IMR-90 (cell line): ENCODE data around the gene ACYP2. TPM values are rescaled to one million over a fixed set of nuclear protein-coding genes. Genes with fewer than 3 reads are reported as not detected.

Experiments used
- ATAC-seq: fragments of 200-7000 bp; cut with Tn5 transposase; 2 replicates; pipeline ENCODE4 v1.9.1; 2020; ENCODE audit warnings: low read depth, mild to moderate bottlenecking, moderate library complexity
- BruUV-seq: library from RNA; stranded (reverse); fragments of 400-500 nt; replicated peaks from 2 replicates; lab custom pipeline; 2021; lab: Mats Ljungman, UMichigan
- CTCF ChIA-PET: fragments of 300-600 bp; formaldehyde crosslinking; extraction: SDS; loops from one replicate; lab custom pipeline; 2021; ENCODE audit warnings: antibody characterized with exemption; lab: Yijun Ruan, JAX
- POLR2A ChIA-PET: fragments of 300-600 bp; sonication (Branson Sonifier 250); formaldehyde crosslinking; loops from one replicate; lab custom pipeline; 2022; ENCODE audit warnings: antibody characterized with exemption; ENCODE audit not compliant: unreplicated experiment; lab: Charles Lee
- DNase-seq: peaks from one replicate; pipeline ENCODE4 v3.0.0; 2013
- H2AFZ ChIP-seq: replicated peaks from 2 replicates; pipeline ENCODE3; 2013; ENCODE audit warnings: low read length, mild to moderate bottlenecking; ENCODE audit not compliant: poor library complexity
- H2AK5ac ChIP-seq: 2 replicates; pipeline ENCODE4 v1.6.1; 2013; ENCODE audit warnings: low read depth, low read length, inconsistent platforms
- H2AK9ac ChIP-seq: replicated peaks from 2 replicates; pipeline ENCODE3; 2013; ENCODE audit warnings: mild to moderate bottlenecking, low read depth, low read length, moderate library complexity; ENCODE audit not compliant: poor library complexity
- H2BK120ac ChIP-seq: 2 replicates; pipeline ENCODE4 v1.6.1; 2013; ENCODE audit warnings: low read depth, low read length, inconsistent platforms
- H2BK15ac ChIP-seq: 3 replicates; pipeline ENCODE4 v1.6.1; 2013; ENCODE audit warnings: low read depth, low read length, inconsistent platforms
- H2BK20ac ChIP-seq: 2 replicates; pipeline ENCODE4 v1.6.1; 2013; ENCODE audit warnings: low read depth, mild to moderate bottlenecking, inconsistent platforms, low read length, moderate library complexity
- H2BK5ac ChIP-seq: 2 replicates; pipeline ENCODE4 v1.6.1; 2013; ENCODE audit warnings: mild to moderate bottlenecking, low read depth, low read length, inconsistent platforms; ENCODE audit not compliant: poor library complexity, severe bottlenecking
- H3K14ac ChIP-seq: replicated peaks from 2 replicates; pipeline ENCODE4 v1.6.1; 2013; ENCODE audit warnings: low read depth, low read length, inconsistent platforms
- H3K18ac ChIP-seq: 2 replicates; pipeline ENCODE4 v1.6.1; 2013; ENCODE audit warnings: low read depth, low read length, control low read depth
- H3K23ac ChIP-seq: 2 replicates; pipeline ENCODE4 v1.6.1; 2013; ENCODE audit warnings: low read depth, low read length, inconsistent platforms
- H3K27ac ChIP-seq: 2 replicates; pipeline ENCODE4 v1.5.1; 2013; ENCODE audit warnings: mild to moderate bottlenecking, control low read depth, low read length; ENCODE audit not compliant: insufficient read depth
- H3K27me3 ChIP-seq: 2 replicates; pipeline ENCODE4 v1.6.1; 2013; ENCODE audit warnings: low read length; ENCODE audit not compliant: control insufficient read depth, insufficient read depth
- H3K36me3 ChIP-seq: 2 replicates; pipeline ENCODE4 v1.6.1; 2013; ENCODE audit warnings: low read length, mixed read lengths; ENCODE audit not compliant: control insufficient read depth, insufficient read depth
- H3K4ac ChIP-seq: 2 replicates; pipeline ENCODE4 v1.6.1; 2013; ENCODE audit warnings: low read depth, low read length, inconsistent platforms
- H3K4me1 ChIP-seq: 2 replicates; pipeline ENCODE4 v1.6.1; 2013; ENCODE audit warnings: low read length, mixed read lengths; ENCODE audit not compliant: control insufficient read depth, insufficient read depth
- H3K4me2 ChIP-seq: 2 replicates; pipeline ENCODE4 v1.6.1; 2013; ENCODE audit warnings: low read depth, mild to moderate bottlenecking, control low read depth, low read length, moderate library complexity
- H3K4me3 ChIP-seq: 2 replicates; pipeline ENCODE4 v1.5.1; 2013; ENCODE audit warnings: low read depth, mild to moderate bottlenecking, control low read depth, low read length, moderate library complexity; ENCODE audit not compliant: insufficient read depth
- H3K56ac ChIP-seq: 2 replicates; pipeline ENCODE4 v1.6.1; 2013; ENCODE audit warnings: low read length, inconsistent platforms; ENCODE audit not compliant: insufficient read depth; ENCODE audit errors: extremely low read depth
- H3K79me1 ChIP-seq, 2 experiments: 2 replicates each; pipeline ENCODE4 v1.6.1; 2013; ENCODE audit warnings: low read length in 2 of 2, inconsistent platforms in 1 of 2, low read depth in 1 of 2
- H3K9ac ChIP-seq: 2 replicates; pipeline ENCODE4 v1.6.1; 2013; ENCODE audit warnings: low read depth, low read length, control low read depth
- H3K9me1 ChIP-seq: 2 replicates; pipeline ENCODE4 v1.6.1; 2013; ENCODE audit warnings: low read length, inconsistent platforms; ENCODE audit not compliant: insufficient read depth
- H3K9me3 ChIP-seq: 2 replicates; pipeline ENCODE4 v1.6.1; 2013; ENCODE audit warnings: low read length; ENCODE audit not compliant: control insufficient read depth, insufficient read depth
- H4K20me1 ChIP-seq: 2 replicates; pipeline ENCODE4 v1.6.1; 2013; ENCODE audit warnings: low read length, inconsistent platforms; ENCODE audit not compliant: insufficient read depth
- H4K5ac ChIP-seq: 2 replicates; pipeline ENCODE4 v1.6.1; 2013; ENCODE audit warnings: mild to moderate bottlenecking, low read depth, low read length, control low read depth
- H4K8ac ChIP-seq, 2 experiments: 2 replicates each; pipeline ENCODE4 v1.6.1; 2013; ENCODE audit warnings: low read depth in 2 of 2, low read length in 2 of 2, control low read depth in 1 of 2, inconsistent platforms in 1 of 2
- H4K91ac ChIP-seq: 2 replicates; pipeline ENCODE4 v1.6.1; 2013; ENCODE audit warnings: low read depth, low read length, inconsistent platforms; ENCODE audit not compliant: insufficient read depth
- CEBPB ChIP-seq: IDR thresholded peaks from 2 replicates; pipeline ENCODE4 v1.6.1; 2012; ENCODE audit warnings: low read depth, low read length, improper control_type of control experiment
- CHD1 ChIP-seq: IDR thresholded peaks from 2 replicates; pipeline ENCODE4 v1.6.1; 2012; ENCODE audit warnings: low read depth, low read length, improper control_type of control experiment
- MAFK ChIP-seq: IDR thresholded peaks from 2 replicates; pipeline ENCODE4 v1.6.1; 2012; ENCODE audit warnings: low read depth, low read length, improper control_type of control experiment
- MAZ ChIP-seq: IDR thresholded peaks from 2 replicates; pipeline ENCODE4 v1.6.1; 2012; ENCODE audit warnings: low read depth, mild to moderate bottlenecking, low read length, improper control_type of control experiment, moderate library complexity, borderline replicate concordance
- MXI1 ChIP-seq: IDR thresholded peaks from 2 replicates; pipeline ENCODE4 v1.6.1; 2012; ENCODE audit warnings: low read depth, mild to moderate bottlenecking, low read length, moderate library complexity, borderline replicate concordance
- NFE2L2 ChIP-seq: fragments of 150-350 bp; IDR thresholded peaks from 2 replicates; pipeline ENCODE4 v1.6.1; 2016; ENCODE audit warnings: low read depth, mild to moderate bottlenecking, low read length
- POLR2A ChIP-seq: IDR thresholded peaks from 2 replicates; pipeline ENCODE4 v1.6.1; 2012; ENCODE audit warnings: mild to moderate bottlenecking, low read depth, low read length
- RAD21 ChIP-seq: IDR thresholded peaks from 2 replicates; pipeline ENCODE4 v1.6.1; 2012; ENCODE audit warnings: low read length, improper control_type of control experiment
- RFX5 ChIP-seq: IDR thresholded peaks from 2 replicates; pipeline ENCODE4 v1.8.0; 2012; ENCODE audit warnings: low read depth, mild to moderate bottlenecking, low read length, moderate library complexity
- SMC3 ChIP-seq: fragments of 150-350 bp; IDR thresholded peaks from 2 replicates; pipeline ENCODE4 v1.6.1; 2016; ENCODE audit warnings: low read depth, mild to moderate bottlenecking, antibody characterized with exemption, low read length, moderate library complexity
- WGBS, 2 experiments: methylation state at CpG; one replicate each; pipeline versions ENCODE4 v1.1.5 to v1.1.7; 2013; ENCODE audit warnings: missing lambda C conversion rate in 2 of 2; ENCODE audit not compliant: insufficient read length in 1 of 2; ENCODE audit errors: extremely low coverage in 2 of 2; 5-methylcytosine and 5-hydroxymethylcytosine counted together
- dilution Hi-C: fragments of 300-500 bp; cut with HindIII; formaldehyde crosslinking; loops from one replicate; pipeline ENCODE4 v1.14.3; 2018; ENCODE audit warnings: low sequenced_read_pairs; ENCODE audit not compliant: unreplicated experiment
- in situ Hi-C: fragments of 300-500 bp; cut with MboI; formaldehyde crosslinking; loops from 3 replicates; pipeline ENCODE4 v1.14.3; 2019; ENCODE audit warnings: low sequenced_read_pairs, inconsistent platforms, mixed read lengths
- intact Hi-C: fragments of 100-400 bp; cut with micrococcal nuclease; formaldehyde crosslinking; loops from 2 replicates; pipeline ENCODE4 v1.10.0; 2022
- polyA plus RNA-seq, 3 experiments: library from polyadenylated mRNA; depleted of rRNA; stranded (reverse); fragments of >200 nt; gene quantifications; 2 replicates each; pipeline ENCODE4 v1.2.3, GENCODE V29; 2012; ENCODE audit warnings: low replicate concordance in 1 of 3
- total RNA-seq: library from RNA; depleted of rRNA; stranded (reverse); fragments of >200 nt; gene quantifications from 2 replicates; pipeline ENCODE4 v1.2.3, GENCODE V29; 2012
- TF ChIP-seq, protein P1 (sequence below): fragments of 150-350 bp; IDR thresholded peaks from 2 replicates; pipeline ENCODE4 v1.6.1; 2017; ENCODE audit warnings: mild to moderate bottlenecking, antibody characterized with exemption, low read length, low read depth
- TF ChIP-seq, protein P2 (sequence below): conservative IDR thresholded peaks from 2 replicates; pipeline ENCODE4 v1.5.1; 2012; ENCODE audit warnings: mild to moderate bottlenecking, low read depth, low read length, improper control_type of control experiment
- TF ChIP-seq, protein P3 (sequence below): fragments of 150-350 bp; IDR thresholded peaks from 2 replicates; pipeline ENCODE4 v1.6.1; 2016; ENCODE audit warnings: low read depth, mild to moderate bottlenecking, low read length, moderate library complexity, borderline replicate concordance

Gene ACYP2
- total and polyA plus RNA-seq, 2 of the 4 experiments (the other 2 are of a cell fraction), result 3.9 to 7.4 TPM

DNA sequence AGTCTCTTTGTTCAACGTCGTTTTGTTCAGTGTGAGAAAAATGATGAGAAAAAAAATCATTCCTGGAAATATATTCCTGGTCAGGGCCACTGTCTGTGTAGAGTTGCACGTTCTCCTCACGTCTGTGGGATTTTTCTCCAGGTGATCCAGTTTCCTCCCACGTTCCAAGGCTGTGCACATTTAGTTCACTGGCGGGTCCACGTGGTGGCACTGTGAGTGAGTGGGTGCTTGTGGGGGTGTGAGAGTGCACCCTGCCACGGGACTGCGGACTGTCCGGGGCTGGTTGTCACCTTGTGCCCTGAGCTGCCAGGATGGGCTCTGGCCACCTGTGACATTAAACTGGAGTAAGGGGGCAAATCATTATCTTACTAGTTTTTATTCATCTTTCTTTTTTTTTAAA, 30.3 kb upstream of the ACYP2 start:
- no peaks in the 10 kb centered on the region for H4K20me1 ChIP-seq
- no peak for ATAC-seq
- no peak overlapping the region for H2AFZ ChIP-seq
- H3K27me3 ChIP-seq, result no peaks in the 10 kb centered on the region
- no peak overlapping the region for H3K23ac ChIP-seq
- no peak for DNase-seq
- in situ Hi-C loops (no loop called here), dilution Hi-C loops (no loop called here), intact Hi-C loops (no loop called here)
- no peak overlapping the region for H2AK5ac ChIP-seq
- no peak overlapping the region for H3K4me2 ChIP-seq
- no peak overlapping the region for H2AK9ac ChIP-seq
- peaks cover 3% of the 10 kb centered on the region for H3K4me1 ChIP-seq
- H3K9me1 ChIP-seq, result peaks cover 4% of the 10 kb centered on the region; the same call in 1 of the 2 replicates
- no peak overlapping the region for H2BK20ac ChIP-seq
- H2BK120ac ChIP-seq, result no peak overlapping the region
- H3K4ac ChIP-seq, result no peak overlapping the region
- no peak overlapping the region for H3K14ac ChIP-seq
- H3K56ac ChIP-seq, result no peak overlapping the region
- H4K5ac ChIP-seq, result no peak overlapping the region
- no peak overlapping the region for H4K91ac ChIP-seq
- no CpG with 5 or more reads among the region's 10 CpGs for WGBS, 2 experiments
- no peak overlapping the region for H3K18ac ChIP-seq
- ChIA-PET POLR2A (no interaction called here), CTCF (no interaction called here)
- no peak overlapping the region for H3K9ac ChIP-seq
- no peak overlapping the region for H4K8ac ChIP-seq
- no TSS peak for BruUV-seq
- H3K79me1 ChIP-seq, result no peaks in the 10 kb centered on the region
- no peak overlapping the region for H2BK15ac ChIP-seq
- H3K36me3 ChIP-seq, result no peaks in the 10 kb centered on the region
- H3K4me3 ChIP-seq, result no peak overlapping the region
- H2BK5ac ChIP-seq, result no peak overlapping the region
- TF ChIP-seq MXI1 (no peak), NFE2L2 (no peak), CEBPB (no peak), SMC3 (no peak), MAZ (no peak), MAFK (no peak), RAD21 (no peak), CHD1 (no peak), RFX5 (no peak), POLR2A (no peak)
- TF ChIP-seq, protein P1, sequence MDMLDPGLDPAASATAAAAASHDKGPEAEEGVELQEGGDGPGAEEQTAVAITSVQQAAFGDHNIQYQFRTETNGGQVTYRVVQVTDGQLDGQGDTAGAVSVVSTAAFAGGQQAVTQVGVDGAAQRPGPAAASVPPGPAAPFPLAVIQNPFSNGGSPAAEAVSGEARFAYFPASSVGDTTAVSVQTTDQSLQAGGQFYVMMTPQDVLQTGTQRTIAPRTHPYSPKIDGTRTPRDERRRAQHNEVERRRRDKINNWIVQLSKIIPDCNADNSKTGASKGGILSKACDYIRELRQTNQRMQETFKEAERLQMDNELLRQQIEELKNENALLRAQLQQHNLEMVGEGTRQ, result no peak
- TF ChIP-seq, protein P2, sequence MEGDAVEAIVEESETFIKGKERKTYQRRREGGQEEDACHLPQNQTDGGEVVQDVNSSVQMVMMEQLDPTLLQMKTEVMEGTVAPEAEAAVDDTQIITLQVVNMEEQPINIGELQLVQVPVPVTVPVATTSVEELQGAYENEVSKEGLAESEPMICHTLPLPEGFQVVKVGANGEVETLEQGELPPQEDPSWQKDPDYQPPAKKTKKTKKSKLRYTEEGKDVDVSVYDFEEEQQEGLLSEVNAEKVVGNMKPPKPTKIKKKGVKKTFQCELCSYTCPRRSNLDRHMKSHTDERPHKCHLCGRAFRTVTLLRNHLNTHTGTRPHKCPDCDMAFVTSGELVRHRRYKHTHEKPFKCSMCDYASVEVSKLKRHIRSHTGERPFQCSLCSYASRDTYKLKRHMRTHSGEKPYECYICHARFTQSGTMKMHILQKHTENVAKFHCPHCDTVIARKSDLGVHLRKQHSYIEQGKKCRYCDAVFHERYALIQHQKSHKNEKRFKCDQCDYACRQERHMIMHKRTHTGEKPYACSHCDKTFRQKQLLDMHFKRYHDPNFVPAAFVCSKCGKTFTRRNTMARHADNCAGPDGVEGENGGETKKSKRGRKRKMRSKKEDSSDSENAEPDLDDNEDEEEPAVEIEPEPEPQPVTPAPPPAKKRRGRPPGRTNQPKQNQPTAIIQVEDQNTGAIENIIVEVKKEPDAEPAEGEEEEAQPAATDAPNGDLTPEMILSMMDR, result no peak
- TF ChIP-seq, protein P3, sequence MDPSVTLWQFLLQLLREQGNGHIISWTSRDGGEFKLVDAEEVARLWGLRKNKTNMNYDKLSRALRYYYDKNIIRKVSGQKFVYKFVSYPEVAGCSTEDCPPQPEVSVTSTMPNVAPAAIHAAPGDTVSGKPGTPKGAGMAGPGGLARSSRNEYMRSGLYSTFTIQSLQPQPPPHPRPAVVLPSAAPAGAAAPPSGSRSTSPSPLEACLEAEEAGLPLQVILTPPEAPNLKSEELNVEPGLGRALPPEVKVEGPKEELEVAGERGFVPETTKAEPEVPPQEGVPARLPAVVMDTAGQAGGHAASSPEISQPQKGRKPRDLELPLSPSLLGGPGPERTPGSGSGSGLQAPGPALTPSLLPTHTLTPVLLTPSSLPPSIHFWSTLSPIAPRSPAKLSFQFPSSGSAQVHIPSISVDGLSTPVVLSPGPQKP, result no peak
- H3K9me3 ChIP-seq, result no peaks in the 10 kb centered on the region
- H3K27ac ChIP-seq, result no peak overlapping the region
